Ovary (tissue), 3 donors: Measurements from ENCODE around the gene FARS2.

ENCODE experiments used
- POLR2A ChIP-seq: fragments of 450-650 bp; IDR thresholded peaks from one replicate; pipeline ENCODE4 v1.6.1; 2017; ENCODE audit warnings: antibody characterized with exemption, mild to moderate bottlenecking, moderate library complexity
- TF ChIP-seq, protein P1 (sequence below), 3 donors: fragments of 450-650 bp in 2 of 3; fragments of 200-600 bp in 1 of 3; IDR thresholded peaks; one replicate each; pipeline versions ENCODE4 v1.5.1 to v1.8.0; 2016 to 2022; ENCODE audit warnings: antibody characterized with exemption in 3 of 3, mild to moderate bottlenecking in 1 of 3
- donor health status: DM: no; HTN: no; CAD: no.

DNA sequence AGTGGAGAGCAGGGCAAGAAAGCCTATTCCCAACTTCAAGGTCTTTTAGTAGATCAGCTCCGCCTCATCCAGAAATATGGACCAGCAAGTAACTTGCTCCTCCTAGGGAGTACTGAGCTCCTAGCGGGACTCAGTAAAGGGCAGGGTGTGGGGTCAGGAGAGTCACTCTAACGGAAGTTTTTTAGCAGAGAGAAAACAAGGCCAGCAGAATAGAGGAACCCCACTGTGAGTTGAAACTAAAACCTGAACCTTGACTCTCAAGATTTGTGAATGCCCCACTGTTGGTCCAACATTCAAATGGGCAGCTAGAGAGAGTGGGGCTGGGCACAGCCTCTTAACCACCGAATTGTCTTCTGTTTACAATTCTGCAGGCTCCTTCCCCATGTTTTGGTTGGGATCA lies 244.8 kb downstream of the FARS2 start:
- TF ChIP-seq, protein P1, sequence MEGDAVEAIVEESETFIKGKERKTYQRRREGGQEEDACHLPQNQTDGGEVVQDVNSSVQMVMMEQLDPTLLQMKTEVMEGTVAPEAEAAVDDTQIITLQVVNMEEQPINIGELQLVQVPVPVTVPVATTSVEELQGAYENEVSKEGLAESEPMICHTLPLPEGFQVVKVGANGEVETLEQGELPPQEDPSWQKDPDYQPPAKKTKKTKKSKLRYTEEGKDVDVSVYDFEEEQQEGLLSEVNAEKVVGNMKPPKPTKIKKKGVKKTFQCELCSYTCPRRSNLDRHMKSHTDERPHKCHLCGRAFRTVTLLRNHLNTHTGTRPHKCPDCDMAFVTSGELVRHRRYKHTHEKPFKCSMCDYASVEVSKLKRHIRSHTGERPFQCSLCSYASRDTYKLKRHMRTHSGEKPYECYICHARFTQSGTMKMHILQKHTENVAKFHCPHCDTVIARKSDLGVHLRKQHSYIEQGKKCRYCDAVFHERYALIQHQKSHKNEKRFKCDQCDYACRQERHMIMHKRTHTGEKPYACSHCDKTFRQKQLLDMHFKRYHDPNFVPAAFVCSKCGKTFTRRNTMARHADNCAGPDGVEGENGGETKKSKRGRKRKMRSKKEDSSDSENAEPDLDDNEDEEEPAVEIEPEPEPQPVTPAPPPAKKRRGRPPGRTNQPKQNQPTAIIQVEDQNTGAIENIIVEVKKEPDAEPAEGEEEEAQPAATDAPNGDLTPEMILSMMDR (IDR thresholded peaks at IDR 0.05) = no peak
- no peak for TF ChIP-seq POLR2A
